Keratinocyte (primary cell): ENCODE measurements around the gene DLG2.

Source experiments
- CTCF ChIP-seq, 3 experiments: IDR thresholded peaks in 1 of 3; conservative IDR thresholded peaks in 1 of 3; optimal IDR thresholded peaks in 1 of 3; 2 replicates in 2 of 3; 3 replicates in 1 of 3; pipeline versions ENCODE3 to v1.5.1; 2011; ENCODE audit warnings: low read length in 3 of 3, mild to moderate bottlenecking in 3 of 3, moderate library complexity in 2 of 3, control low read depth in 1 of 3, inconsistent platforms in 1 of 3; ENCODE audit not compliant: insufficient read depth in 2 of 3; ENCODE audit errors: extremely low read depth in 1 of 3
- EZH2 ChIP-seq: IDR thresholded peaks from one replicate; pipeline ENCODE4 v1.6.1; 2012; ENCODE audit warnings: inconsistent platforms, mild to moderate bottlenecking, low read length, moderate library complexity

- no peak for TF ChIP-seq EZH2
- TF ChIP-seq CTCF (optimal IDR thresholded peaks at IDR 0.05 in 1 of 3, IDR thresholded peaks at IDR 0.05 in 1 of 3, conservative IDR thresholded peaks at IDR 0.05 in 1 of 3; ENCODE audit: extremely low read depth in 1 of 3, insufficient read depth in 2 of 3, low read length in 3 of 3), result no peak
These were observed 1694.1 kb downstream of the DLG2 start for GRCh38 chr11:83933008-83933407.
